ENCODE data around the gene HELZ2.
"Not testable (repeated sequence)": the region's sequence is repeated elsewhere in the genome, so short reads cannot be mapped to it uniquely, and the experiment has no call there.

HELZ2 gene, protein sequence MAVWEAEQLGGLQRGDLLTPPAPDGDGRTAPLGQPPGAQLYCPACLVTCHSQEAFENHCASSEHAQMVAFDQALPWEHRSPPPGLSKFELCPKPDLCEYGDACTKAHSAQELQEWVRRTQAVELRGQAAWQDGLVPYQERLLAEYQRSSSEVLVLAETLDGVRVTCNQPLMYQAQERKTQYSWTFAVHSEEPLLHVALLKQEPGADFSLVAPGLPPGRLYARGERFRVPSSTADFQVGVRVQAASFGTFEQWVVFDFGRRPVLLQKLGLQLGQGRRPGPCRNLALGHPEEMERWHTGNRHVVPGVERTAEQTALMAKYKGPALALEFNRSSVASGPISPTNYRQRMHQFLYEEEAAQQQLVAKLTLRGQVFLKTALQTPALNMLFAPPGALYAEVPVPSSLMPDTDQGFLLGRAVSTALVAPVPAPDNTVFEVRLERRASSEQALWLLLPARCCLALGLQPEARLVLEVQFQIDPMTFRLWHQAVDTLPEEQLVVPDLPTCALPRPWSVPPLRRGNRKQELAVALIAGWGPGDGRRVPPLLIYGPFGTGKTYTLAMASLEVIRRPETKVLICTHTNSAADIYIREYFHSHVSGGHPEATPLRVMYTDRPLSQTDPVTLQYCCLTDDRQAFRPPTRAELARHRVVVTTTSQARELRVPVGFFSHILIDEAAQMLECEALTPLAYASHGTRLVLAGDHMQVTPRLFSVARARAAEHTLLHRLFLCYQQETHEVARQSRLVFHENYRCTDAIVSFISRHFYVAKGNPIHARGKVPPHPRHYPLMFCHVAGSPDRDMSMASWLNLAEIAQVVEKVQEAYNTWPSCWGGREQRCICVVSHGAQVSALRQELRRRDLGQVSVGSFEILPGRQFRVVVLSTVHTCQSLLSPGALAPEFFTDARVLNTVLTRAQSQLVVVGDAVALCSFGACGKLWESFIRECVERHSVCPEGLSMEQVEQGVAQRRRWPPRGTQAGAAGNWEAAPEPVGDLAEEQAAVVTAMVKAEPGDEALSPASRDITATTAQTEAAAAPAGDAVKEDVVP (N-terminal part only)

DNA sequence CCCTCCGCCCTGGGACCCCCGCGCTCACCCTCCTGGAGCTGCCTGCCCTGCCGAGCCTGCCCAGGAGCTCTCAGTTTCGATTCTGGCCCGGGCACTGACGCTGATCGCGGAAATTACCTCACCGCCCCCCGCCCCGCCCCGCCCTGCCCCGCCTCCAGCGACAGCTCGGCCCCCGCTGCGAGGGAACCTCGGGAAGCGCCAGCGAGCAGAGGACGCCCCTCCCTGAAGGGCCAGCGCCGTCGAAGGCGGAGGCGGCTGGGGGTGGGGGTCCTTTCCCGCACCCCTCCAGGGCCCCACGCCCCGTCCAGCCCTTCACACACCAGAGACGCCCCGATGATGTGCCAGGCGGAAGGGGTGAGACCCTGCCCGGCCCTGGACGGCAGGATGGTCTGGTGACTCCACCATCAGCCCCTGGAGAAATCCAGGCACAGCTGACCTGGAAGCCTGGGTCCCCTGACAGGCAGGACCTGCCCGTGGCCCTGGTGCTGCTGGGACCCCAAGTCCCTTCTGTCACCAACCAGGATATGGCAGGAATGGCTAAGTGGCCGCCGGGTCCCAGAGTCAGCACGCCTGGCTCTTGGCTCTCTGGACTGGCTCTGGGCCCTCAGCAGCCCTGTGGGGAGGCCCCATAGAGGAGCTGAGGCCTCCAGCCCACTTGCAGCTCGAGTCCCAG, at the start of gene HELZ2:
TSS of gene HELZ2 (minus strand) at position 84 of the 673 bp plus-strand sequence. CDS start 1,854 bp downstream, outside the sequence.
- DNase-seq = peak; percentile 38 to 80

DNA sequence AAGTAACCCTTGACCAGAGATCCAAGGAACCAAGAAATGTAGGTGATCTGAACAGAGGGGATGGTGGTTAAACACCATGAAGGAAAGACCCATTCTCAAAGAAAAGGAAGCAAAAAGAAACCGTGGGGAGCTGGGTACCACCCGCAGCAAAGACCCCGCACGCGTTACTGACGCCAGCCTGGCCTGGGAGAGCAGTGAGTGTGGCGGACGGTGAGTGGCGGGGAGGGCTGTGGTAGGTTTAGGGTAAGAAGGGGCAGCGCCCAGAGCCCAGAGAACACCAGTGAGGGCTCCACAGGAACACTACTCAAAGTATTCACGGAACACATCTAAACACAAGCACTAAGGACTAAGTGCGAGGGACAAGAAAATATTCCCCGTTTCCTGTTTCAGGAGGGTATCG, 48.7 kb upstream of the HELZ2 start:
- no peak for DNase-seq

DNA sequence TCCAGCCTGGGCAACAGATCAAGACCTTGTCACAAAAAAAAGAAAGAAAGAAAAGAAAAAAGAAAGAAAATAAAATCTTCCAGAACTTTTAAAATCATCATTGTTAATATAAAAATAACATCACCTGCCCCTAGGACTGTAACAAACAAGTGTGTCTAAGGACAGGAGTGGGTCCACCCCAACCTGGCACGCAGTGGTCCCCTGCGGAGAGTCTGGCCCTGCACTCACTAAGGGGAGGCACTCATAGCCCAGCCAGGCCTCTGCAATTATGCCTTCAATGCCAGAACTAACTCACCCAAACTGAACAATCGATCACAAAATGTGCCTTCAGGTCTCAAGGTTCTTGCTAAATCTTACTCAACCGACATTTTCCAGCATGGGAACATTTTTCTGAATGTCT, 48.1 kb upstream of the HELZ2 start:
- DNase-seq = no peak

DNA sequence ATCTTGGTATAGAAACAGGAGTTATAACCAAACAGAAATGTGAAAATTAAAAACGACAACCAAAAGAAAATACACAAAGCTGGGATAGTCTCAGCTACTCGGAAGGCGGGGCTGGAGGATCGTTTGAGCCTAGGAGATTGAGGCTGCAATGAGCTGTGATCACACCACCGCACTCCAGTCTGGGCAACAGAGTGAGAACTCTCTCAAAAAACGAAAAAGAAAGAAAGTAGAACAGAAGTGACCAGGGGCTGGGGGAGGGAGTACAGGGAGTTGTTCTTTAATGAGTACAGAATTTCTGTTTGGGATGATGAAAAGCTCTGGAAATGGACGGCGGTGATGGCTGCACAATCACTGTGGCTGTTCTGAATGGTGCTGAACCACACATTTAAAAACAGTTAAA, 47.0 kb upstream of the HELZ2 start:
- DNase-seq = no peak

DNA sequence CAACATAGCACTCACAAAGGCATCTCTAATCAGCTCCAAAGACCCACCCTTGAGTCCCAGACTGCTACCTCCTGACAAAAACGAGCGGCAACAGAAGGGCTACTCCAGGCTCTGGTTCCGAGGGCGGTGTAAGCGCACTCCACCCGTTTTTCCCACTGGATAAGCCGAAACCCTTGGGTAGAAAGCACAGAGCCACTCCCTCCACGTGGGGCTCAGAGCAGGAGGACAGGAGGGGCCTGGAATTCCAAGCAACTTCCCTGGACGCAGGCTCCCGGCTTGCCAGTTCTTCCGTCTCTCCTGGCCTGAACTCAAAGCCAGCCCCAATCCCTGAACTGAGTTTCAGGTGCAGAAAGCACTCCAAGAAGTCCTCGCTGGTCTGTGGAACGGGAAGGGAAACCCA, 45.5 kb upstream of the HELZ2 start:
- DNase-seq = no peak

DNA sequence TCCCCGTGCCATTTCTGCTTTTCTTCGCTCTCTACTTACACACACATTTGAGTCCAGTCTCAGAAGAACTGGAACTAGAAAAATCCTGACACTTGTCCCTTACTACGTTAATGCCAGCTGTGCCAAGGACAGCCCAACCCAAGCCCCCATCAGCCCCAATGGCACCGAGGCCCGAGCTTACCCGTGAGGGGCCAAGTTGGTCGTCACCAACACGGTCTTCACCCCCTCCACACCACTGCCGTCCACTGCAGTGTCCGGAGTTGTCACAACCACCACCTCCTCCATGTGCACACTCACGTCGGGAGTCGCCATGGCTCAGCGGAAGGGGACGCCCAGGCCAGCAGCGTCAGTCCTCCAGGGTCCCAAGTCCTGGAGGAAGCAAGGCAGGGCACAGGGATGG, 45.0 kb upstream of the HELZ2 start:
- no peak for DNase-seq

DNA sequence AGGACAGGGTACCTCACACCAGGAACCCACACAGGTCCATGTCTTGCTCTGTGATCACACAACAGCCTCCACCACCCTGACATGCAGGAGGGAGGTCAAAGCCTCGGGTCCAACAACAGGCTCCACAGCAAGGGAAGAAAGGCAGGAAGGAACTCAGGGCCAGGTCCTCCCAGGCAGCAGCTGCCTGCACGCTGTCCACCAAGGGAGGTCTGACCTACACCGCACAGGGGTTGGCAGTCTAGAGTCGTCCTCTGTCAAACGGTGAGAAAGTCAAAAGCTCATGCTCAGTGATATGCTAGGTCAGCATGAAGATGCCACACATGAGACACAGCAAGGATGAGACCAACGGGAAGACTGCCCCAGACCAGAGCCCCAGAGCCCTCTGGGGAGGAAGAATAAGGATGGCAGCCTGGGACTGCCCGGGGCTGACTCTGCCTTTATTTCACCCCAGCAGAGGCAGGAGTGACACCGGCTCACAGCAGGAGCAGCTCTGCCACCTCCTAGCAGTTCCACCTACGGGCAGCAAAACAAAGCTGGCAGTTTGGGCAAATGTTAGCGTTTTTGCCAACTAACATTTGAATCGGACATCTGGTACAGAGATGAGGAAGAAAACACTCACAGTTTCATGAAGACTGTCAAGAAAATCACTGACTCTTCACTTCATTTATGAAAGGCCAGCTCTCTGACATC, 44.4 kb upstream of the HELZ2 start:
- no peak for DNase-seq

DNA sequence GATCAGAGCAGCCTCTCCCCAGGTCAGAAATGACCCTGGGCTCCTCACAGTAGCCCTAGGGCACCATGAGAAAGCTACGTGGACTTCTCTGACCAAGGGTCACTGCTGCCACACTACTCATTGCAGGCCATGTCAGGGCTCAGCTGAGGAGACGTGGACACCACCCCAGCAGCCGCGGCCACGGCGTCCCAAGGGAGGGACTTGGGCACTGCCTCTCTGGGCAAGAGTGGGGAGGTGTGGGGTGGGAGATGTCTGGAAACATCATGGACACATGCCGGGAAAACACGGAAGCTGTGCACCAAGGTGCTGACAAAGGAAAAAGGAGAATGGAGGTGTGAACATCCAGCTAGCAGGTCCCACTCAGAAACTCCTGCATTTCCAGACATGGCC, 43.8 kb upstream of the HELZ2 start:
- DNase-seq = no peak

DNA sequence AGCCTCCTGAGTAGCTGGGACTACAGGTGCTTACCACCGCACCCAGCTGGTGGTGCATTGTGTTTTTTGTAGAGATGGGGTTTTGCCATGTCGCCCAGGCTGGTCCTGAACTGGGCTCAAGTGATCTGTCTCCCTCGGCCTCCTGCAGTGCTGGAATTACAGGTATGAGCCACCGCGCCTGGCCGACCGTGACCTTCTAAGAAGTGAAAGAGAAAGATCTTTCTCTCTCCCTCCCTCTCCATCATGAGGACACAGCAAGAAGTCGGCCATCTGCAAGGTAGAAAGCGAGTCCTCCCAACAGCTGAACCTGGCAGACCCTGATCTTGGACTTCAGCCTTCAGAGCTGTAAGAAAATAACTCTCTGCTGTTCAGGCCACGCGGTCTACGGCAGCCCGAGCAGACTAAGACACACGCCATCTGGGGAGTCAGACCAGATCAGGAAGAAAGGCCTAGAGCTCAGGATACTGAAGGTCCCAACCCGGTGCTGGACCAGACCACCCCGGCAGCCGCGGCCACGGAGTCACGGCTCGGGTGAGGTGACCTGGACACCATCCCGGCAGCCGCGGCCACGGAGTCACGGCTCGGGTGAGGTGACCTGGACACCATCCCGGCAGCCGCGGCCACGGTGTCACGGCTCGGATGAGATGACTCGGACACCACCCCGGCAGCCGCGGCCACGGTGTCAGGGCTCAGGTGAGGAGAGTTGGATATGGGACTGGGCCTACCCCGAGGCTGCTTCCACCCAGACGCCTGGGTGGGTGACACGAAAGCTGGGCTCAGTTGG, 43.2 kb upstream of the HELZ2 start:
- DNase-seq = no peak

DNA sequence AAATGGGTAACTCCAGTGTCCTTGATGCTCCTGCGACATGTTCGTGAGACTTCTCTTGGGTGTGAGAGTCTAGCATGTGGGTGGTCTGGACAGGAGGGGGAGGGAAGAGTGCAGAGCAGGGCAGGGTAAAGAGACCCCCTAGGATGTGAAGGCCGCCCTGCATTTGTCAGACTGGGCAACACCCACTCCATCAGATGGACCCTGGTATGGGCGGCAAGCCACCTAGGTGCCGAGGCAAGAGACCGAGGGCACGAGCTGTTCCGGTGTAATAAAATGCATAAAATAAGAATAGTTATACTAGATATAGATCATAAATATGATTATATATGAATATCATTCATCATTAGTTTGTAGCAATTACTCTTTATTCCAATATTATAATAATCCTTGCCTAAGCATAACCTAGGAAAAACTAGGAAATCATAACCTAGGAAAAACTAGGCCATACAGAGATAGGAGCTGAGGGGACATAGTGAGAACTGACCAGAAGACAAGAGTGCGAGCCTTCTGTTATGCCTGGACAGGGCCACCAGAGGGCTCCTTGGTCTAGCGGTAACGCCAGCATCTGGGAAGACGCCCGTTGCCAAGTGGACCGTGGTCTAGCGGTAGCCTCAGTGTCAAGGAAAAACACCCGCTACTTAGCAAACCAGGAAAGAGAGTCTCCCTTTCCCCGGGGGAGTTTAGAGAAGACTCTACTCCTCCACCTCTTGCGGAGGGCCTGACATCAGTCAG, 40.0 kb upstream of the HELZ2 start:
- not testable (repeated sequence) for DNase-seq

DNA sequence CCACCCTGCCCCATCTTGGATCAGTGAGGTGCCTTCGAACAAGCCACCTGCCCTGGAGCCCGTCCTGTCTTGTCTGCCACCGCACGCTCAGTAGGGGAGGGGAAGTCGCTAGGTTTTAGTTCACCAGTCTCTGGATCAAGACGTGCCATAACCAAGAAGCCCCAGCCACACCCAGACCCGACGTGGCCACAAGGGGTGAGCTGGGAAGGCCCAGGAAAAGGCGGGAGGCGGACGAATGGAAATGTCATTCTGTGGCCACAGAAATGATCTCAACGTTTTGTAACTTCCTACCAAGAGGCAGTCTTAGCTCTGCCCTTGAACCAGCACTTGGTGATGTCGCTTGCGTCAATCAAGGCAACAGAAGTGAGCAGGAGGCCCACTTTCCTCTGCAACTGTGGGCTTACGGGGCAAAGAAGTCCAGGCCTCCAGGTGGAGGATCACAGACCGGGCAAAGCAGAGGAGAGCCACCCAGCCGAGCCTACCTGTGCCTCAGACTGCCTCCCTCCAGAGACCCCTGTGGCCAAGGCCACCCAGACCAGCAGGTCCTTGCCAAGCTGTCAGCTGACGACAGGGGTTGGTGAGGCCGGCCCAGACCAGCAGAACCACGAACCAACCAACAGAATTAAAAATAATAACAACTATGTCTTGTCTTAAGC, 38.4 kb upstream of the HELZ2 start:
- DNase-seq = no peak

DNA sequence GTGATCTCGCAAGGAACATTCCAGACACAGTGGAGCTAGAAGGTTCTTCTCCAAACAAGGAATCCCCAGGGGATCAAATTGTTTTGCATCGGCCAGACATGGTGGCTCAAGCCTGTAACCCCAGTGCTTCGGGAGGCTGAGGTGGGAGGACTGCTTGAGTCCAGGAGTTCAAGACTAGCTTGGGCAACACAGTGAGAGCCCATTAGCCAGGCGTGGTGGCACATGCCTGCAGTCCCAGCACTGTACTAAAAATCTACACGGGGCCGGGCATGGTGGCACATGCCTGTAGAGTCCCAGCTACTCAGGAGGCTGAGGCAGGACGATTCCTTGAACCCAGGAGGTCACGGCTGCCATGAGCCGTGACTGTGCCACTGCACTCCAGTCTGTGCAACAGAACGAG, 37.6 kb upstream of the HELZ2 start:
- DNase-seq = no peak

DNA sequence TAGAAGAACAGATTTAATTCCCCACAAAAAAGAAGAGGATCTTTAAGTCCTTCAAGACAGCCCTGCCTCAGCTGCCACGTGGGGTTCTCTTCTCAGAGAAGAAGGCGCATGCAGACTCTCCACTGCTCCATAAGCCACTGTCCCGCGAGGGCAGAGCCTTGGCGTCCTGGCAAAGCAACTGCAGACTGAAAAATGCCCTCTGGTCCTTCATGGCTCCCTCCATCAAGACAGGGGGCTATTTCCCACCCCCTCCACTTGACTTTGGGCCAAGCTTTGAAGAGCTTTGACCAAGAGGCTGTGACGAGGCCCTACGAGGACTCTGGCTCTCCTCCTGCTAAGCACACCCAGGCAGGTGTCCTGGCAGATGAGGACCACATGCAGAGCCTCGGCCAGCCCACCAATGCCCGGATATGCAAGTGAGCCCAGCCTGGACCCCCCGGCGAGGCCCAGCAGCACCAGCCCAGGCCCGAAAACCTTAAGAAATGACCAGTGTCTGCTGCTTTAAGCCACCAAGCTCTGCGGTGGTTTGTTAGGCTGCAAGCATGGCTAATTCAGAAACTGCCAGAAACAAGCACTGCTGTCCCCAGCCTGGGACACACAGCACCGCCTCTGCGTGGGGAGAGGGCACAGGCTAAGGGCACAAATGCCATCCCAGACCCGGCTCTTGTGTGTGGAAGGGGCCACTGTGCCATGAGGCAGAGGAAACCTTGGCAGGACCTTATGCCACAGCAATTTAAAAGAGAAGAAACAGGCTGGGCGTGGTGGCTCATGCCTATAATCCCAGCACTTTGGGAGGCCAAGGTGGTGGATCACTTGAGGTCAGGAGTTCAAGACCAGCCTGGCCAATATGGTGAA, 36.8 kb upstream of the HELZ2 start:
- DNase-seq = no peak

DNA sequence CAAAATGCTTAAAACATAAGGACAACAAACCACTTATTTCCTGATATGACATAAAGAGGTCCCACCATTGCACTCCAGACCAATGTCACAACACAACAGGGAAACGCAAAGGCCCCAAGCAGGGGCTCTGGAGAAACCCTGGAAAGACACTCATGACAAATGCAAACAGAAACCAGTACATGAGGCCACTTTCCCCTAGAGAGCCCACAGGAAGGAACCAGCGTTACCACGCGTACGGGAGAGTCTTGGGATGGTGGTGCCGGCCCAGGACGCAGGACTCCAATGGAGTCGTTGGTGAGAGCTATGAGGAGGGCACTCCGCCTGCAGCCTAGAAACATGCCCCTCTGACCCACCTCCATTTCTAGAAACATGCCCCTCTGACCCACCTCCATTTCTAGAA, 32.6 kb upstream of the HELZ2 start:
- no peak for DNase-seq

DNA sequence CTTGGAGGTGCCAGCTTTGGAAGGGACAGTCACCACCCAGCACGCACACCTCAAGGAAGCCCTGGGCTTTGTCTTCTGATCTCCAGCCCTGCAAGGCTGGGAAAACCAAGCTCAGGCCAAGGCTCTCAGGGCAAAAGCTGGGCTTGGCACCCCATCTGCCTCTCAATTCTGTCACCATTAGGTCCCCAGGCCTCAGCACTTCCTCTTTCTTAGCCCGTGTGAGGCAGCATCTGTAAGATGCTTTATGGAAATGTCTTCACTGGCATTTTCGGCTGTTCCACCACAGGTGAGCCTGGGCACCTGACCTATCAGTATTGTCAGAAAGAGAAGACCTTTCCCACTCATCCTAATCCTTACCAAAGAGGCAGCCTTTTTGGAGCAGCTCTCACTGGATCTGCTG, 28.3 kb upstream of the HELZ2 start:
- DNase-seq = no peak

DNA sequence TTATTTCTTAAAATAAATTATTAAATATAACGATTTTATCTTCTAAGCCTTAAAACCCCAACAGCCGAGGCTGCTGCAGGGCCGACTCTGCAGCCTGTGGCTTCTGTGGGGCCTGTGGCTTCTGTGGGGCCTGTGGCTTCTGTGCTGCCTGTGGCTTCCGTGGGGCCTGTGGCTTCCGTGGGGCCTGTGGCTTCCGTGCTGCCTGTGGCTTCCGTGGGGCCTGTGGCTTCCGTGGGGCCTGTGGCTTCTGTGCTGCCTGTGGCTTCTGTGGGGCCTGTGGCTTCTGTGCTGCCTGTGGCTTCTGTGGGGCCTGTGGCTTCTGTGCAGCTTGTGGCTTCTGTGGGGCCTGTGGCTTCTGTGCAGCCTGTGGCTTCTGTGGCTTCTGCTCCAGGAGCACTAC, 27.6 kb upstream of the HELZ2 start:
- DNase-seq = not testable (repeated sequence)

DNA sequence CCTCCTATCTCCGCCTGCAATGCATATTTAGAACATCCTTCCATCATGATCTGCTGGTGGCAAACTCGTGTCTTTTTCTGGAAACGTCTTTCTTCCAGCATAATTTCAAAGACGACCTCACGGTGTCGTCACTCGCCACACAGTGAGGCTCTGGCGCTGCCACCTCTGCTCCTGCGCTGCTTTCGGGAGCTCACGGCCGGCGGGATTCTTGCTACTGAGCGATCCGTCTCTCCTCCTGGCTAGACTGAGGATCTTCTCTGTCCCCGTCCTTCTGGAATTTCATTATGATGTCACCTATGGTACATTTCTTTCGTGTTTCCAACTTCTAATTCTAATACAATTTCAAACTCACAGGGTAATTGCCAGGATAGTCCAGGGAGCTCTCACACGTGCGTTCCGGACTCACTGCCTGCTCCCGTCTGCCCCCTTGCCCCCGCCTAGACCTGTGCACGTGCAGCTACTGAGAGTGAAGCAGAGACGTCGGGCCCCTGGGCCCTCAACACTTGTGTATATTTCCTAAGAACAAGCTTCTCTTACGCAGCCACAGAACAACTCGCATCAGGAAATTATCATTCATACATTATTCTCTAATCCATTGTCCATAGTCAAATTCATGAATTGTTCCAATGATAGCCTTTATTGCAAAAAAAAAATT, 25.5 kb upstream of the HELZ2 start:
- no peak for DNase-seq

DNA sequence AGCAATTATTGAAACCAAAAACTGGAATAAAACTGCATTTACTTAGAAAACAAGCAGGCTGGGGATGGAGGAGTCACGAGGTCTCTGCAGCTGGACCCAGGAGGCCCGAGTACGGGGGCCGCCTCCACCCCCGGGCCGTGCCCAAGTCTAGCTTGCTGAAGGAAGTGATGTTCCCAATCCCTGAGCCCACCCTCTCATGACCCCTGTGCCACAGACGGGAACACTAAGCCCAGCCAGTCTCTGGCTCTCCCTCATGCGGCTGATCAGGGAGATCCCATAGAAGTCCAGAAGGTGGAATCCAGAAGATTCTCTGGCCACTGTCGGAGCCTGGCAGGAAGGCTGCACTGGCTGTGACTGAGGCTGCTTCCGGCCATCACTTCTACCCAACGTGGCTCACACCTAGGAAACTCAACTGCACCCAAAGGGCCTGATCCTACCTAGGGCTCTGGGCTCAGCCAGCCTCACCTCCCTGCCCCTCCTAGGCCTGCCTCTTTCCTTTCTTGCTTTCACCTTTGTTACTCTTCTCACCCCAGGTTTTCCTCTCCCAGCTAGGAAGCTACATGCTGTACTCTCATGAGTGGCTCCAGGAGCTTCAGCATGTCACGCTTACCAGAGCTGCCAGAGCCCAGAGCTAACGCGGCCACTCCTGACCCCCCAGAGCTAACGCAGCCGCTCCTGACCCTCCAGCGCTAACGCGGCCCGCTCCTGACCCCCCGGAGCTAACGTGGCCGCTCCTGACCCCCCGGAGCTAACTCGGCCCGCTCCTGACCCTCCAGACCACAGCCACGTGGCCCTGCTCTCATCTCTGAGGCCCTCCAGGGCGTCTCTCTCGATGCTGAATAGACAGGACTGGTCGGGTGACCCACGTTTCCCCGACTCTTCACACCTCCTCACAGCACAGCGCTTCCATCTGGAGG, 24.7 kb upstream of the HELZ2 start:
- DNase-seq = no peak

Measured in NCI-H446 (cell line).